WTC11 (cell line): ENCODE results near the gene CNOT6L.

Source experiments
- CBFB ChIP-seq: sonication (generic); formaldehyde crosslinking; IDR thresholded peaks from 2 replicates; pipeline ENCODE4 v1.8.1; 2022; ENCODE audit warnings: mild to moderate bottlenecking, low read depth, missing genetic modification reagents
- ZNF232 ChIP-seq: sonication (generic); formaldehyde crosslinking; IDR thresholded peaks from 2 replicates; pipeline ENCODE4 v1.8.0; 2022; ENCODE audit warnings: mild to moderate bottlenecking, missing genetic modification reagents

- TF ChIP-seq CBFB (no peak), ZNF232 (no peak)
These were observed 14.1 kb upstream of the CNOT6L start for GRCh38 chr4:77833126-77833724.
